ENCODE measurements around the gene ISL2. TPM values are rescaled to one million over a fixed set of nuclear protein-coding genes. Genes with fewer than 3 reads are reported as not detected.

ISL2 gene
- total and polyA plus RNA-seq, 2 donors: 0.09 to 0.23 TPM

Other genes with a start within 250 kb of the ISL2 start
- 116 TPM for gene ETFA, start 25.3 kb upstream of the ISL2 start, total RNA-seq
- 83.5 TPM for gene ETFA, start 25.3 kb upstream of the ISL2 start, polyA plus RNA-seq

Measured in thymus (tissue), 2 donors.